GM12878 (cell line): ENCODE results near the gene GRIK2.

Experiments
- KAT2A ChIP-seq: conservative IDR thresholded peaks from 2 replicates; pipeline ENCODE4 v1.6.1; 2011; ENCODE audit warnings: low read depth, low read length; ENCODE audit not compliant: control insufficient read depth
- TARDBP ChIP-seq: IDR thresholded peaks from 2 replicates; pipeline ENCODE4 v1.6.1; 2016; ENCODE audit warnings: borderline replicate concordance
- YY1 ChIP-seq: IDR thresholded peaks from 2 replicates; pipeline ENCODE4 v1.6.1; 2011; ENCODE audit warnings: low read depth, mild to moderate bottlenecking, low read length
- ZNF622 ChIP-seq: fragments of 450-650 bp; IDR thresholded peaks from 2 replicates; pipeline ENCODE4 v1.6.1; 2017; ENCODE audit warnings: mild to moderate bottlenecking, inconsistent platforms
- TF ChIP-seq, protein P1 (sequence below): IDR thresholded peaks from 2 replicates; pipeline ENCODE4 v1.6.1; 2011; ENCODE audit warnings: low read depth, mild to moderate bottlenecking, low read length, moderate library complexity, borderline replicate concordance; ENCODE audit errors: extremely low read depth
- TF ChIP-seq, protein P2 (sequence below), 3 experiments: IDR thresholded peaks in 2 of 3; conservative IDR thresholded peaks in 1 of 3; 2 replicates each; pipeline ENCODE4 v1.5.1; 2011; ENCODE audit warnings: low read depth in 3 of 3, low read length in 3 of 3, mild to moderate bottlenecking in 3 of 3, control low read depth in 2 of 3, moderate library complexity in 2 of 3, inconsistent platforms in 1 of 3, mixed read lengths in 1 of 3; ENCODE audit not compliant: control insufficient read depth in 2 of 3, insufficient read depth in 1 of 3; ENCODE audit errors: extremely low read depth in 1 of 3

DNA sequence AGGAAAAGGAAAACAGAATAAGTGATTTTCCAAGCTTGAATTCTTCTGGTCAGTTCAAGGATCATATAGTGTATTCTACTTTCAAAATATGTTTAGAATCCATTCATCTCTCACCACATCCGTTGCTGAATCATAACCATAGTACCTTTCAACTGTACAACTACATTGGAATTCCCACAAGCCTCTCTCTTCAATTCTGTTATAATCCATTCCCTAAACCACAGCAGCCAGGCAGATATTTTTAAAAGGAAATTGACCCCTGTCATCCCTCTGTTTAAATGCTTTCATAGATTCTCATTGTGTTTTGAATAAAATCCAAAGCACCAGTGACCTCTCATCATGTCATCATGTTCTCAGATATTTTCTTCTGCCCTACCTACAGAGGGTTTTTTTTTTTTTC, 412.7 kb downstream of the GRIK2 start:
- TF ChIP-seq, protein P1, sequence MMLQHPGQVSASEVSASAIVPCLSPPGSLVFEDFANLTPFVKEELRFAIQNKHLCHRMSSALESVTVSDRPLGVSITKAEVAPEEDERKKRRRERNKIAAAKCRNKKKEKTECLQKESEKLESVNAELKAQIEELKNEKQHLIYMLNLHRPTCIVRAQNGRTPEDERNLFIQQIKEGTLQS: no peak
- TF ChIP-seq YY1 (no peak), KAT2A (no peak), TARDBP (no peak), ZNF622 (no peak)
- TF ChIP-seq, protein P2, sequence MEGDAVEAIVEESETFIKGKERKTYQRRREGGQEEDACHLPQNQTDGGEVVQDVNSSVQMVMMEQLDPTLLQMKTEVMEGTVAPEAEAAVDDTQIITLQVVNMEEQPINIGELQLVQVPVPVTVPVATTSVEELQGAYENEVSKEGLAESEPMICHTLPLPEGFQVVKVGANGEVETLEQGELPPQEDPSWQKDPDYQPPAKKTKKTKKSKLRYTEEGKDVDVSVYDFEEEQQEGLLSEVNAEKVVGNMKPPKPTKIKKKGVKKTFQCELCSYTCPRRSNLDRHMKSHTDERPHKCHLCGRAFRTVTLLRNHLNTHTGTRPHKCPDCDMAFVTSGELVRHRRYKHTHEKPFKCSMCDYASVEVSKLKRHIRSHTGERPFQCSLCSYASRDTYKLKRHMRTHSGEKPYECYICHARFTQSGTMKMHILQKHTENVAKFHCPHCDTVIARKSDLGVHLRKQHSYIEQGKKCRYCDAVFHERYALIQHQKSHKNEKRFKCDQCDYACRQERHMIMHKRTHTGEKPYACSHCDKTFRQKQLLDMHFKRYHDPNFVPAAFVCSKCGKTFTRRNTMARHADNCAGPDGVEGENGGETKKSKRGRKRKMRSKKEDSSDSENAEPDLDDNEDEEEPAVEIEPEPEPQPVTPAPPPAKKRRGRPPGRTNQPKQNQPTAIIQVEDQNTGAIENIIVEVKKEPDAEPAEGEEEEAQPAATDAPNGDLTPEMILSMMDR (IDR thresholded peaks at IDR 0.05 in 2 of 3, conservative IDR thresholded peaks at IDR 0.05 in 1 of 3; ENCODE audit: control insufficient read depth in 2 of 3, extremely low read depth in 1 of 3, insufficient read depth in 1 of 3, low read depth in 3 of 3, low read length in 3 of 3): no peak
